Endothelial cell (in vitro differentiated cells): ENCODE data around the gene SP110. TPM values are rescaled to one million over a fixed set of nuclear protein-coding genes. Genes with fewer than 3 reads are reported as not detected.

Experiments
- DNase-seq: peaks from one replicate; pipeline ENCODE4 v3.0.0; 2021; ENCODE audit warnings: low spot score
- H3K27ac Mint-ChIP-seq: one replicate; pipeline ENCODE4 v1.8.0; 2021; ENCODE audit warnings: mixed read lengths, inconsistent platforms; ENCODE audit not compliant: unreplicated experiment
- H3K27me3 Mint-ChIP-seq: one replicate; pipeline ENCODE4 v1.8.0; 2021; ENCODE audit warnings: mild to moderate bottlenecking, moderate library complexity, mixed read lengths, inconsistent platforms; ENCODE audit not compliant: unreplicated experiment
- H3K36me3 Mint-ChIP-seq: one replicate; pipeline ENCODE4 v1.8.0; 2021; ENCODE audit warnings: mild to moderate bottlenecking, low read depth, mixed read lengths, inconsistent platforms; ENCODE audit not compliant: unreplicated experiment
- H3K4me1 Mint-ChIP-seq: one replicate; pipeline ENCODE4 v1.8.0; 2021; ENCODE audit warnings: mild to moderate bottlenecking, mixed read lengths, inconsistent platforms; ENCODE audit not compliant: unreplicated experiment
- H3K4me3 Mint-ChIP-seq: one replicate; pipeline ENCODE4 v1.8.0; 2021; ENCODE audit warnings: mild to moderate bottlenecking, mixed read lengths, inconsistent platforms; ENCODE audit not compliant: unreplicated experiment
- H3K9me3 Mint-ChIP-seq: one replicate; pipeline ENCODE4 v1.8.0; 2021; ENCODE audit warnings: mixed read lengths, inconsistent platforms; ENCODE audit not compliant: unreplicated experiment
- CTCF ChIP-seq: fragments of 200-600 bp; sonication (generic); IDR thresholded peaks from one replicate; pipeline ENCODE4 v1.5.0; 2021; ENCODE audit warnings: antibody characterized with exemption; ENCODE audit not compliant: unreplicated experiment
- total RNA-seq: library from RNA; stranded (reverse); fragmentation: NEBNext Ultra II Directional; extraction: Animal tissue kit (Norgen Biotek cat#: 25700); gene quantifications from one replicate; pipeline ENCODE4 v1.2.1, GENCODE V29; 2021; ENCODE audit not compliant: unreplicated experiment

Gene SP110
- total RNA-seq, 1 donor from 2014 or later = 5.3 TPM

- Mint-ChIP-seq H3K27me3 (peaks cover 1% of the 10 kb centered on the region), H3K9me3 (no peaks in the 10 kb centered on the region), H3K4me1 (no peaks in the 10 kb centered on the region), H3K4me3 (no peak overlapping the region), H3K27ac (no peak overlapping the region), H3K36me3 (no peaks in the 10 kb centered on the region)
- TF ChIP-seq CTCF = no peak
- no peak for DNase-seq
These were observed 42.5 kb upstream of the SP110 start for GRCh38 chr2:230262246-230262645.

GRCh38 chr2:230258483-230258882 lies 38.7 kb upstream of the SP110 start:
- H3K9me3 Mint-ChIP-seq = no peaks in the 10 kb centered on the region
- H3K4me3 Mint-ChIP-seq = no peak overlapping the region
- peaks cover 1% of the 10 kb centered on the region for H3K27me3 Mint-ChIP-seq
- no peak for TF ChIP-seq CTCF
- no peak overlapping the region for H3K27ac Mint-ChIP-seq
- no peaks in the 10 kb centered on the region for H3K4me1 Mint-ChIP-seq
- DNase-seq = no peak
- no peaks in the 10 kb centered on the region for H3K36me3 Mint-ChIP-seq

GRCh38 chr2:230256733-230257332 lies 37.0 kb upstream of the SP110 start:
- no peaks in the 10 kb centered on the region for H3K4me1 Mint-ChIP-seq
- peaks cover 1% of the 10 kb centered on the region for H3K27me3 Mint-ChIP-seq
- no peak overlapping the region for H3K27ac Mint-ChIP-seq
- no peak overlapping the region for H3K4me3 Mint-ChIP-seq
- H3K9me3 Mint-ChIP-seq = no peaks in the 10 kb centered on the region
- DNase-seq = no peak
- no peak for TF ChIP-seq CTCF
- H3K36me3 Mint-ChIP-seq = no peaks in the 10 kb centered on the region

- no peak for DNase-seq
- Mint-ChIP-seq H3K27me3 (no peaks in the 10 kb centered on the region), H3K4me3 (no peak overlapping the region), H3K27ac (no peak overlapping the region), H3K4me1 (no peaks in the 10 kb centered on the region), H3K36me3 (no peaks in the 10 kb centered on the region), H3K9me3 (no peaks in the 10 kb centered on the region)
- no peak for TF ChIP-seq CTCF
These were observed 34.5 kb upstream of the SP110 start for GRCh38 chr2:230254152-230254881.

GRCh38 chr2:230250231-230250630 lies 30.4 kb upstream of the SP110 start:
- no peak for TF ChIP-seq CTCF
- no peak overlapping the region for H3K4me3 Mint-ChIP-seq
- DNase-seq = no peak
- no peaks in the 10 kb centered on the region for H3K36me3 Mint-ChIP-seq
- H3K27me3 Mint-ChIP-seq = no peaks in the 10 kb centered on the region
- no peaks in the 10 kb centered on the region for H3K4me1 Mint-ChIP-seq
- no peak overlapping the region for H3K27ac Mint-ChIP-seq
- no peaks in the 10 kb centered on the region for H3K9me3 Mint-ChIP-seq
